ENCODE results near the gene MTMR11. TPM values are rescaled to one million over a fixed set of nuclear protein-coding genes. Genes with fewer than 3 reads are reported as not detected.

Gene MTMR11
- total and polyA plus RNA-seq, 2 of the 13 experiments (the other 11 are each of a cell fraction or from before 2014, with no cell fraction given), result 0.49 to 2.8 TPM

DNA sequence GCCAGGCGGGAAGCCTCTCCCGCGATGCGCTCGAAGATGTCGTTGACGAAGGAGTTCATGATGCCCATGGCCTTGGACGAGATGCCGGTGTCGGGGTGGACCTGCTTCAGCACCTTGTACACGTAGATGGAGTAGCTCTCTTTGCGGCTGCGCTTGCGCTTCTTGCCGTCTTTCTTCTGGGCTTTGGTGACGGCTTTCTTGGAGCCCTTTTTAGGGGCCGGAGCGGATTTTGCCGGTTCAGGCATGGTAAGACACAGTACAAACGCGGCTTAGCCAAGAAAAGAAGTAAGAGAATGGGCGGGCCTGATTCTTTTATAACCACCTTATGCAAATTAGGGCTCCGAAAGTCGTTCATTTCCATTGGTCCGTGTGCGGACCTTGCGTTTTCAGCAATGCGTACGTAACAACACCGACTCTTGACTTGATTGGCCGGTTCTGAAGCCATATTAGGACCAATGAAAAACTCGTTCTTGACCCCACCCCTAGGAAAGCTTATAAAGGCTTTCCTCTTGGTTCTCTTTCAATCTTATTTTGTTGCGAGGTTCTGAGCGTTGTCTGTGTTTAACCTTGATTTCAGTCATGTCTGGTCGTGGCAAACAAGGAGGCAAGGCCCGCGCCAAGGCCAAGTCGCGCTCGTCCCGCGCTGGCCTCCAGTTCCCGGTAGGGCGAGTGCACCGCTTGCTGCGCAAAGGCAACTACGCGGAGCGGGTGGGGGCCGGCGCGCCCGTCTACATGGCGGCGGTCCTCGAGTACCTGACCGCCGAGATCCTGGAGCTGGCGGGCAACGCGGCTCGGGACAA, 50.1 kb downstream of the MTMR11 start (continued):
- TF ChIP-seq EZH2 (conservative IDR thresholded peaks at IDR 0.05; ENCODE audit: low read depth, low read length) (no peak), STAT5B (CRISPR knock-in tag; IDR thresholded peaks at IDR 0.05) (no peak), KAT7 (CRISPR knock-in tag; IDR thresholded peaks at IDR 0.05; ENCODE audit: borderline replicate concordance) (0 out of 2 replicates have a peak, but pooled peaks have one; percentile 23), ZKSCAN8 (CRISPR knock-in tag; IDR thresholded peaks at IDR 0.05; ENCODE audit: borderline replicate concordance) (no peak; the same call in 1 of the 2 replicates), ZNF616 (CRISPR knock-in tag; IDR thresholded peaks at IDR 0.05; ENCODE audit: low read depth) (no peak), ZNF512 (CRISPR knock-in tag; IDR thresholded peaks at IDR 0.05) (no peak), ELF3 (CRISPR knock-in tag; IDR thresholded peaks at IDR 0.05) (peak; percentile 3; the same call in 1 of the 2 replicates), ZBTB25 (CRISPR knock-in tag; IDR thresholded peaks at IDR 0.05) (no peak), U2AF2 (IDR thresholded peaks at IDR 0.05; ENCODE audit: low read depth, low read length) (no peak), ZNF383 (CRISPR knock-in tag; IDR thresholded peaks at IDR 0.05; ENCODE audit: borderline replicate concordance) (no peak), MTA3 (CRISPR knock-in tag; IDR thresholded peaks at IDR 0.05) (no peak), SIN3A (IDR thresholded peaks at IDR 0.05; ENCODE audit: borderline replicate concordance, low read depth, low read length) (no peak; the same call in 1 of the 2 replicates), NFKB2 (CRISPR knock-in tag; IDR thresholded peaks at IDR 0.05; ENCODE audit: borderline replicate concordance) (no peak; the same call in 1 of the 2 replicates), PCBP2 (optimal IDR thresholded peaks at IDR 0.05; ENCODE audit: low read depth, low read length, poor library complexity, severe bottlenecking) (no peak), ZFP62 (CRISPR knock-in tag; IDR thresholded peaks at IDR 0.05) (0 out of 2 replicates have a peak, but pooled peaks have one; percentile 33), HNF4G (IDR thresholded peaks at IDR 0.05; ENCODE audit: borderline replicate concordance, low read depth, low read length) (no peak), HNF4G (CRISPR knock-in tag; IDR thresholded peaks at IDR 0.05; ENCODE audit: borderline replicate concordance, low read depth) (no peak), ZNF883 (CRISPR knock-in tag; IDR thresholded peaks at IDR 0.05; ENCODE audit: not compliant biosample characterization) (no peak), ZNF577 (CRISPR knock-in tag; IDR thresholded peaks at IDR 0.05; ENCODE audit: borderline replicate concordance, low read depth) (0 out of 2 replicates have a peak, but pooled peaks have one; percentile 18), SP4 (CRISPR knock-in tag; IDR thresholded peaks at IDR 0.05) (peak; percentile 64; the same call in 1 of the 2 replicates), ZNF576 (CRISPR knock-in tag; IDR thresholded peaks at IDR 0.05) (no peak), DDIT3 (CRISPR knock-in tag; IDR thresholded peaks at IDR 0.05) (no peak)
- TF ChIP-seq, protein P1, sequence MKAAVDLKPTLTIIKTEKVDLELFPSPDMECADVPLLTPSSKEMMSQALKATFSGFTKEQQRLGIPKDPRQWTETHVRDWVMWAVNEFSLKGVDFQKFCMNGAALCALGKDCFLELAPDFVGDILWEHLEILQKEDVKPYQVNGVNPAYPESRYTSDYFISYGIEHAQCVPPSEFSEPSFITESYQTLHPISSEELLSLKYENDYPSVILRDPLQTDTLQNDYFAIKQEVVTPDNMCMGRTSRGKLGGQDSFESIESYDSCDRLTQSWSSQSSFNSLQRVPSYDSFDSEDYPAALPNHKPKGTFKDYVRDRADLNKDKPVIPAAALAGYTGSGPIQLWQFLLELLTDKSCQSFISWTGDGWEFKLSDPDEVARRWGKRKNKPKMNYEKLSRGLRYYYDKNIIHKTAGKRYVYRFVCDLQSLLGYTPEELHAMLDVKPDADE (CRISPR knock-in tag; IDR thresholded peaks at IDR 0.05), result no peak
